ENCODE data around the gene MARCHF10.

Gene MARCHF10

GRCh38 chr17:62713086-62713881 is 94.8 kb downstream of the MARCHF10 start:
- 80 to 84% methylated on average over 17 of the region's 17 CpGs for WGBS, 2 experiments
- Histone ChIP-seq H3K4me1 (ENCODE audit: control insufficient read depth, insufficient read depth, low read length) (no peaks in the 10 kb centered on the region), H3K36me3 (ENCODE audit: control insufficient read depth, insufficient read depth, low read length) (no peaks in the 10 kb centered on the region), H3K9me3 (ENCODE audit: control insufficient read depth, low read length) (no peaks in the 10 kb centered on the region), H3K27ac (ENCODE audit: insufficient read depth, low read depth, low read length, poor library complexity, severe bottlenecking) (no peak overlapping the region), H3K27me3 (ENCODE audit: control insufficient read depth, insufficient read depth, low read length, poor library complexity, severe bottlenecking) (peaks cover 5% of the 10 kb centered on the region), H3K4me3 (ENCODE audit: insufficient read depth, low read depth, low read length) (no peak overlapping the region)

- Histone ChIP-seq H3K9me3 (ENCODE audit: control insufficient read depth, low read length) (no peaks in the 10 kb centered on the region), H3K4me3 (ENCODE audit: insufficient read depth, low read depth, low read length) (no peak overlapping the region), H3K27ac (ENCODE audit: insufficient read depth, low read depth, low read length, poor library complexity, severe bottlenecking) (no peak overlapping the region), H3K27me3 (ENCODE audit: control insufficient read depth, insufficient read depth, low read length, poor library complexity, severe bottlenecking) (peaks cover 8% of the 10 kb centered on the region), H3K4me1 (ENCODE audit: control insufficient read depth, insufficient read depth, low read length) (no peaks in the 10 kb centered on the region), H3K36me3 (ENCODE audit: control insufficient read depth, insufficient read depth, low read length) (no peaks in the 10 kb centered on the region)
- 93 to 95% methylated on average over 8 of the region's 8 CpGs for WGBS, 2 experiments
Measured at GRCh38 chr17:62712171-62712581, 95.9 kb downstream of the MARCHF10 start.

- H3K9me3 ChIP-seq (ENCODE audit: control insufficient read depth, low read length), result no peaks in the 10 kb centered on the region
- H3K4me1 ChIP-seq (ENCODE audit: control insufficient read depth, insufficient read depth, low read length), result peaks cover 16% of the 10 kb centered on the region
- no peak overlapping the region for H3K4me3 ChIP-seq (ENCODE audit: insufficient read depth, low read depth, low read length)
- no peak overlapping the region for H3K27ac ChIP-seq (ENCODE audit: insufficient read depth, low read depth, low read length, poor library complexity, severe bottlenecking)
- no peaks in the 10 kb centered on the region for H3K36me3 ChIP-seq (ENCODE audit: control insufficient read depth, insufficient read depth, low read length)
- peaks cover 40% of the 10 kb centered on the region for H3K27me3 ChIP-seq (ENCODE audit: control insufficient read depth, insufficient read depth, low read length, poor library complexity, severe bottlenecking)
- WGBS, 2 experiments, result 87 to 89% methylated on average over 2 of the region's 2 CpGs
Measured at GRCh38 chr17:62708587-62708986, 99.5 kb downstream of the MARCHF10 start.

- 95% methylated on average over 9 of the region's 9 CpGs for WGBS, 2 experiments
- peaks cover 16% of the 10 kb centered on the region for H3K4me1 ChIP-seq (ENCODE audit: control insufficient read depth, insufficient read depth, low read length)
- no peak overlapping the region for H3K27ac ChIP-seq (ENCODE audit: insufficient read depth, low read depth, low read length, poor library complexity, severe bottlenecking)
- H3K27me3 ChIP-seq (ENCODE audit: control insufficient read depth, insufficient read depth, low read length, poor library complexity, severe bottlenecking), result peaks cover 52% of the 10 kb centered on the region
- H3K9me3 ChIP-seq (ENCODE audit: control insufficient read depth, low read length), result no peaks in the 10 kb centered on the region
- H3K4me3 ChIP-seq (ENCODE audit: insufficient read depth, low read depth, low read length), result no peak overlapping the region
- no peaks in the 10 kb centered on the region for H3K36me3 ChIP-seq (ENCODE audit: control insufficient read depth, insufficient read depth, low read length)
Measured at GRCh38 chr17:62707425-62707739, 100.7 kb downstream of the MARCHF10 start.

GRCh38 chr17:62706598-62707424 is 101.3 kb downstream of the MARCHF10 start:
- H3K27me3 ChIP-seq (ENCODE audit: control insufficient read depth, insufficient read depth, low read length, poor library complexity, severe bottlenecking), result peaks cover 51% of the 10 kb centered on the region
- 77 to 78% methylated on average over 20 of the region's 20 CpGs for WGBS, 2 experiments

GRCh38 chr17:62705778-62706597 is 102.1 kb downstream of the MARCHF10 start:
- Histone ChIP-seq H3K4me3 (ENCODE audit: insufficient read depth, low read depth, low read length) (peak overlapping the region; percentile 14), H3K27me3 (ENCODE audit: control insufficient read depth, insufficient read depth, low read length, poor library complexity, severe bottlenecking) (peaks cover 51% of the 10 kb centered on the region), H3K4me1 (ENCODE audit: control insufficient read depth, insufficient read depth, low read length) (peaks cover 16% of the 10 kb centered on the region), H3K9me3 (ENCODE audit: control insufficient read depth, low read length) (no peaks in the 10 kb centered on the region), H3K36me3 (ENCODE audit: control insufficient read depth, insufficient read depth, low read length) (no peaks in the 10 kb centered on the region), H3K27ac (ENCODE audit: insufficient read depth, low read depth, low read length, poor library complexity, severe bottlenecking) (peak overlapping the region; percentile 0)
- 10 to 12% methylated on average over 13 to 14 of the region's 14 CpGs for WGBS, 2 experiments

More at GRCh38 chr17:62706598-62707424, 101.3 kb downstream of the MARCHF10 start:
- H3K4me1 ChIP-seq (ENCODE audit: control insufficient read depth, insufficient read depth, low read length), result peaks cover 16% of the 10 kb centered on the region
- no peak overlapping the region for H3K27ac ChIP-seq (ENCODE audit: insufficient read depth, low read depth, low read length, poor library complexity, severe bottlenecking)
- H3K9me3 ChIP-seq (ENCODE audit: control insufficient read depth, low read length), result no peaks in the 10 kb centered on the region
- no peaks in the 10 kb centered on the region for H3K36me3 ChIP-seq (ENCODE audit: control insufficient read depth, insufficient read depth, low read length)
- no peak overlapping the region for H3K4me3 ChIP-seq (ENCODE audit: insufficient read depth, low read depth, low read length)

- Histone ChIP-seq H3K9me3 (ENCODE audit: control insufficient read depth, low read length) (no peaks in the 10 kb centered on the region), H3K36me3 (ENCODE audit: control insufficient read depth, insufficient read depth, low read length) (no peaks in the 10 kb centered on the region), H3K27me3 (ENCODE audit: control insufficient read depth, insufficient read depth, low read length, poor library complexity, severe bottlenecking) (peaks cover 51% of the 10 kb centered on the region), H3K4me3 (ENCODE audit: insufficient read depth, low read depth, low read length) (peak overlapping the region; percentile 14), H3K4me1 (ENCODE audit: control insufficient read depth, insufficient read depth, low read length) (peaks cover 16% of the 10 kb centered on the region), H3K27ac (ENCODE audit: insufficient read depth, low read depth, low read length, poor library complexity, severe bottlenecking) (no peak overlapping the region)
- WGBS, 2 experiments, result 6 to 10% methylated on average over 11 of the region's 11 CpGs
Measured at GRCh38 chr17:62705156-62705777, 102.8 kb downstream of the MARCHF10 start.

- no peaks in the 10 kb centered on the region for H3K36me3 ChIP-seq (ENCODE audit: control insufficient read depth, insufficient read depth, low read length)
- H3K4me1 ChIP-seq (ENCODE audit: control insufficient read depth, insufficient read depth, low read length), result peaks cover 16% of the 10 kb centered on the region
- no peak overlapping the region for H3K27ac ChIP-seq (ENCODE audit: insufficient read depth, low read depth, low read length, poor library complexity, severe bottlenecking)
- H3K27me3 ChIP-seq (ENCODE audit: control insufficient read depth, insufficient read depth, low read length, poor library complexity, severe bottlenecking), result peaks cover 51% of the 10 kb centered on the region
- 1 to 2% methylated on average over 31 of the region's 31 CpGs for WGBS, 2 experiments
- H3K4me3 ChIP-seq (ENCODE audit: insufficient read depth, low read depth, low read length), result peak overlapping the region; percentile 71
- no peaks in the 10 kb centered on the region for H3K9me3 ChIP-seq (ENCODE audit: control insufficient read depth, low read length)
Measured at GRCh38 chr17:62704381-62704971, 103.6 kb downstream of the MARCHF10 start.

- no peaks in the 10 kb centered on the region for H3K9me3 ChIP-seq (ENCODE audit: control insufficient read depth, low read length)
- peaks cover 51% of the 10 kb centered on the region for H3K27me3 ChIP-seq (ENCODE audit: control insufficient read depth, insufficient read depth, low read length, poor library complexity, severe bottlenecking)
- 1% methylated on average over 80 of the region's 80 CpGs for WGBS, 2 experiments
- peaks cover 16% of the 10 kb centered on the region for H3K4me1 ChIP-seq (ENCODE audit: control insufficient read depth, insufficient read depth, low read length)
- no peaks in the 10 kb centered on the region for H3K36me3 ChIP-seq (ENCODE audit: control insufficient read depth, insufficient read depth, low read length)
- H3K4me3 ChIP-seq (ENCODE audit: insufficient read depth, low read depth, low read length), result peak overlapping the region; percentile 71
- H3K27ac ChIP-seq (ENCODE audit: insufficient read depth, low read depth, low read length, poor library complexity, severe bottlenecking), result no peak overlapping the region
Measured at GRCh38 chr17:62703776-62704380, 104.2 kb downstream of the MARCHF10 start.

Data from ectodermal cell (in vitro differentiated cells).